Endodermal cell (in vitro differentiated cells): Measurements from ENCODE around the gene PTPDC1. TPM values are rescaled to one million over a fixed set of nuclear protein-coding genes. Genes with fewer than 3 reads are reported as not detected.

Experiments used
- DNase-seq: peaks from one replicate; pipeline ENCODE4 v3.0.0-alpha.2; 2017
- H3K27ac ChIP-seq: 2 replicates; pipeline ENCODE4 v1.5.1; 2013; ENCODE audit warnings: mild to moderate bottlenecking, low read depth, low read length, moderate library complexity
- H3K27me3 ChIP-seq: 2 replicates; pipeline ENCODE4 v1.6.1; 2013; ENCODE audit warnings: mild to moderate bottlenecking, low read length, moderate library complexity; ENCODE audit not compliant: insufficient read depth, control insufficient read depth, poor library complexity, severe bottlenecking
- H3K36me3 ChIP-seq: 2 replicates; pipeline ENCODE4 v1.7.0; 2013; ENCODE audit warnings: mild to moderate bottlenecking, low read length, moderate library complexity; ENCODE audit not compliant: control insufficient read depth, insufficient read depth
- H3K4me1 ChIP-seq: one replicate; pipeline ENCODE4 v1.7.0; 2013; ENCODE audit warnings: low read length; ENCODE audit not compliant: control insufficient read depth, insufficient read depth
- H3K4me3 ChIP-seq: 2 replicates; pipeline ENCODE4 v1.5.1; 2013; ENCODE audit warnings: mild to moderate bottlenecking, low read length, moderate library complexity
- H3K9ac ChIP-seq: 2 replicates; pipeline ENCODE4 v1.6.1; 2013; ENCODE audit warnings: mild to moderate bottlenecking, low read length, moderate library complexity; ENCODE audit not compliant: poor library complexity, severe bottlenecking; ENCODE audit errors: extremely low read depth
- H3K9me3 ChIP-seq: 2 replicates; pipeline ENCODE4 v1.6.1; 2013; ENCODE audit warnings: mild to moderate bottlenecking, low read length, moderate library complexity; ENCODE audit not compliant: control insufficient read depth
- H3K27ac Mint-ChIP-seq: 2 replicates; pipeline ENCODE4 v1.8.0; 2020; ENCODE audit warnings: mixed read lengths
- H3K27me3 Mint-ChIP-seq: 2 replicates; pipeline ENCODE4 v1.8.0; 2021; ENCODE audit warnings: mild to moderate bottlenecking, mixed read lengths; ENCODE audit not compliant: insufficient read depth
- H3K36me3 Mint-ChIP-seq: 2 replicates; pipeline ENCODE4 v1.8.0; 2020; ENCODE audit warnings: low read depth, mixed read lengths
- H3K4me1 Mint-ChIP-seq: 2 replicates; pipeline ENCODE4 v1.8.0; 2020; ENCODE audit warnings: mixed read lengths
- H3K4me3 Mint-ChIP-seq: 2 replicates; pipeline ENCODE4 v1.8.0; 2020; ENCODE audit warnings: mild to moderate bottlenecking, moderate library complexity, mixed read lengths
- H3K9me3 Mint-ChIP-seq: 2 replicates; pipeline ENCODE4 v1.8.0; 2020; ENCODE audit warnings: mild to moderate bottlenecking, mixed read lengths
- WGBS, 2 experiments: methylation state at CpG; one replicate each; pipeline versions ENCODE4 v1.1.5 to v1.1.7; 2013; ENCODE audit warnings: missing lambda C conversion rate in 2 of 2, mixed read lengths in 1 of 2; ENCODE audit not compliant: insufficient coverage in 1 of 2, insufficient read length in 1 of 2; 5-methylcytosine and 5-hydroxymethylcytosine counted together
- total RNA-seq, 2 donors: library from RNA; stranded (reverse); fragmentation: NEBNext Ultra II Directional in 1 of 2; extraction: Animal tissue kit (Norgen Biotek cat#: 25700) in 1 of 2; gene quantifications; 2 replicates in 1 of 2; 3 replicates in 1 of 2; pipeline ENCODE4 v1.2.1, GENCODE V29; 2021
- TF ChIP-seq, protein P1 (sequence below): fragments of 200-600 bp; sonication (generic); conservative IDR thresholded peaks from 2 replicates; pipeline ENCODE4 v1.5.0; 2021; ENCODE audit warnings: antibody characterized with exemption, mild to moderate bottlenecking

PTPDC1 gene
- total RNA-seq, 2 donors from 2014 or later, result 9.0 to 12.7 TPM

DNA sequence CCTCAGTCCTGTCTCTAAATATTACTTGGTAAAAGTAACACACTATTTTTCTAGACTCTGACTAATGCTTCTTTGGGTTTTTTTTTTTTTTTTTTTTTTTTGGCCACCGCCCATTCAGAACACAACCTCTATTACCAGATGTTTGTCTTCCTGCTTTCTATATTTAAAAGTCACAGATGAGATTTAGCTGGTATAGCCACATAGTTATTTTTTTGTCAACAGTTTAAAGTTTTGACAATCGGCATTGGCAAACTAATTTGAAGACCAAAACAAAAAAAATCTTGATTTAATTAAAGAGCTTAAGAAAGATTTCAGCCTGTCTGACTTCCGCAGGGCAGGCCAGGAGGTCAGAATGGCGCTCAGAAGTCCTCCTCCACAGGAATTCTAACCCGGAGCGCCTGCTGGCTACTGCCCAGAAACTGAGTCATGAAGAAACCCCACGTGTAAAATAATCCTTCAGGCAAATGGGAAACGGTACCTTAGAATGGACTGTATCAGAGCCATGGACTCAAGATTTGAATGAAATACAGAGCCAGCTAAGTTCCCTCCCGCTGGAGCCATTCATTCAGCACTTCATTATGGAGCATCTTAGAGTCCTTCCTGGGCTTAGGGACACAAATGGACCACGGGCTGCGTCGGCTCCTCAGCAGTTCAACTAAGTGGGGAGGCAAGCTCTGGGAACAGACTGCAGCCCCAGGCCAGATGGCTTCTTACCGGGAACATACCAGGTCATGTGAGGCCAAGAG lies 55.6 kb downstream of the PTPDC1 start:
- TF ChIP-seq, protein P1, sequence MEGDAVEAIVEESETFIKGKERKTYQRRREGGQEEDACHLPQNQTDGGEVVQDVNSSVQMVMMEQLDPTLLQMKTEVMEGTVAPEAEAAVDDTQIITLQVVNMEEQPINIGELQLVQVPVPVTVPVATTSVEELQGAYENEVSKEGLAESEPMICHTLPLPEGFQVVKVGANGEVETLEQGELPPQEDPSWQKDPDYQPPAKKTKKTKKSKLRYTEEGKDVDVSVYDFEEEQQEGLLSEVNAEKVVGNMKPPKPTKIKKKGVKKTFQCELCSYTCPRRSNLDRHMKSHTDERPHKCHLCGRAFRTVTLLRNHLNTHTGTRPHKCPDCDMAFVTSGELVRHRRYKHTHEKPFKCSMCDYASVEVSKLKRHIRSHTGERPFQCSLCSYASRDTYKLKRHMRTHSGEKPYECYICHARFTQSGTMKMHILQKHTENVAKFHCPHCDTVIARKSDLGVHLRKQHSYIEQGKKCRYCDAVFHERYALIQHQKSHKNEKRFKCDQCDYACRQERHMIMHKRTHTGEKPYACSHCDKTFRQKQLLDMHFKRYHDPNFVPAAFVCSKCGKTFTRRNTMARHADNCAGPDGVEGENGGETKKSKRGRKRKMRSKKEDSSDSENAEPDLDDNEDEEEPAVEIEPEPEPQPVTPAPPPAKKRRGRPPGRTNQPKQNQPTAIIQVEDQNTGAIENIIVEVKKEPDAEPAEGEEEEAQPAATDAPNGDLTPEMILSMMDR, result no peak
- no peaks in the 10 kb centered on the region for H3K9me3 Mint-ChIP-seq
- H3K27me3 ChIP-seq, result no peaks in the 10 kb centered on the region
- no peaks in the 10 kb centered on the region for H3K9me3 ChIP-seq
- H3K4me1 Mint-ChIP-seq, result no peaks in the 10 kb centered on the region
- DNase-seq, result no peak
- no peak overlapping the region for H3K27ac ChIP-seq
- H3K4me3 ChIP-seq, result no peak overlapping the region
- H3K36me3 ChIP-seq, result no peaks in the 10 kb centered on the region
- no peaks in the 10 kb centered on the region for H3K36me3 Mint-ChIP-seq
- no peak overlapping the region for H3K4me3 Mint-ChIP-seq
- no peaks in the 10 kb centered on the region for H3K27me3 Mint-ChIP-seq
- 91 to 96% methylated on average over 9 to 12 of the region's 13 CpGs for WGBS, 2 experiments
- H3K4me1 ChIP-seq, result no peaks in the 10 kb centered on the region
- no peak overlapping the region for H3K9ac ChIP-seq
- H3K27ac Mint-ChIP-seq, result no peak overlapping the region

GRCh38 chr9:94140418-94140780 lies 56.1 kb downstream of the PTPDC1 start:
- H3K9me3 ChIP-seq, result no peaks in the 10 kb centered on the region
- Mint-ChIP-seq H3K36me3 (no peaks in the 10 kb centered on the region), H3K27ac (no peak overlapping the region), H3K4me3 (no peak overlapping the region), H3K9me3 (no peaks in the 10 kb centered on the region), H3K27me3 (no peaks in the 10 kb centered on the region), H3K4me1 (no peaks in the 10 kb centered on the region)
- 73% methylated on average over 4 of the region's 4 CpGs; no CpG with 5 or more reads in 1 of the 2 experiments for WGBS, 2 experiments
- H3K27me3 ChIP-seq, result no peaks in the 10 kb centered on the region
- no peaks in the 10 kb centered on the region for H3K4me1 ChIP-seq
- no peak overlapping the region for H3K9ac ChIP-seq
- TF ChIP-seq, protein P1, result no peak
- no peak for DNase-seq
- no peaks in the 10 kb centered on the region for H3K36me3 ChIP-seq
- no peak overlapping the region for H3K4me3 ChIP-seq
- H3K27ac ChIP-seq, result no peak overlapping the region

DNA sequence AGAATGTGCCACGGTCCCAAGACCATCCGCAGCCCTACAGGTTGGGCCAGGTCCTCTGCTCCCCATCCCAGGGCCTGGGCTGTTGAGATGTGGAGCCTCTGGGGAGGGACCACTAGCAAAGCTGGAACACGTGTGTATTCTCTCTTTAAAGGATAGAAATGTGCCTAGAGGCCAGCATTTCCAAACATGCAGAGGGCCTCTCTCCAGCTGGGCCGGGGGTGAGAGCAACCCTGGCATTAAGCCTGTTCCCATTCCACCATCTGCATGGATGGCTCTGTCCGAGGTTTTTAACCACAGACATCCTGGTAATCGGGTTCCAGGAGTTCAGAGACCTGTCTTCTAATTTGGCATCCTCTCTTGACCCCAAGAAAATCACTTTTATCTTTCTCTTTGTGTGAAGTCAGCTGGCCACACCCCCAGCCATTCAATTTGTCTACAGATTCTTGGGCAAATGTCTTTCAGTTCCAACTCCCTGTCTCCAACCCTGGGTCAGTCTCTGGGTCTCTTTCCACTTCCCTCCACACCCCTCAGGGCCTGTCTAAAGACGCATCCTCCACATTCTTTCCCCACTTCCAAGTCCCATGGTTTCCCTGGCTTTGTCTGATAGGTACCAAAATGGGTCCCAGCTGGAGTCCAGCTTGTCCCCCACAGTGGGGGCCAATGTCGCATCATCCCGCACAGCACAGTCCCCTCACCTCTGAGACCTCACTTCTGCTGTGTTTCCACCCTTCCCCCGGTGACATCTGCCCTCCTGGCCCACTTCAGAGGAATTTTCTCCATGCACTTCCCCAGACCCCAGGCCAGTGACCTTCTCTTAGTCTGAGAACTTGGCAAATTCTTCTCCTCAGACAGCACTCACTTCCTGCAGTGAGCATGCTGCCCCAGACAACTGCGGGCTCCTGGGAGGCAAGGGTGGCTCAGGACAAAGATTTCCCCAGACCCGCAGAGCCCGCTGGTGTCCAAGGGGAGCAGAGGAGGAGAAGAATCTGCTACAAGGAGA lies 56.8 kb downstream of the PTPDC1 start:
- no peaks in the 10 kb centered on the region for H3K27me3 Mint-ChIP-seq
- no peak overlapping the region for H3K4me3 Mint-ChIP-seq
- Histone ChIP-seq H3K4me3 (no peak overlapping the region), H3K4me1 (no peaks in the 10 kb centered on the region), H3K36me3 (no peaks in the 10 kb centered on the region), H3K27me3 (no peaks in the 10 kb centered on the region), H3K9me3 (no peaks in the 10 kb centered on the region), H3K27ac (no peak overlapping the region), H3K9ac (no peak overlapping the region)
- TF ChIP-seq, protein P1, result no peak
- no peak for DNase-seq
- no peaks in the 10 kb centered on the region for H3K36me3 Mint-ChIP-seq
- no peak overlapping the region for H3K27ac Mint-ChIP-seq
- no peaks in the 10 kb centered on the region for H3K4me1 Mint-ChIP-seq
- H3K9me3 Mint-ChIP-seq, result no peaks in the 10 kb centered on the region
- WGBS, 2 experiments, result 88 to 91% methylated on average over 10 to 13 of the region's 13 CpGs
